ENCODE measurements around the gene SRC. TPM values are rescaled to one million over a fixed set of nuclear protein-coding genes. Genes with fewer than 3 reads are reported as not detected.

Gene SRC
- total RNA-seq, 2 donors from 2014 or later = 75.6 to 109 TPM

GRCh38 chr20:37417617-37418467 lies 71.9 kb downstream of the SRC start:
- H3K9ac ChIP-seq (ENCODE audit: extremely low read depth, low read length, poor library complexity, severe bottlenecking) = no peak overlapping the region
- Mint-ChIP-seq H3K27me3 (ENCODE audit: insufficient read depth) (peaks cover 16% of the 10 kb centered on the region), H3K4me1 (peaks cover 22% of the 10 kb centered on the region), H3K27ac (no peak overlapping the region), H3K36me3 (ENCODE audit: low read depth) (no peaks in the 10 kb centered on the region), H3K4me3 (no peak overlapping the region), H3K9me3 (no peaks in the 10 kb centered on the region)
- H3K9me3 ChIP-seq (ENCODE audit: control insufficient read depth, low read length) = no peaks in the 10 kb centered on the region
- H3K4me1 ChIP-seq (ENCODE audit: control insufficient read depth, insufficient read depth, low read length) = no peaks in the 10 kb centered on the region
- 72 to 80% methylated on average over 8 to 22 of the region's 22 CpGs for WGBS, 2 experiments (ENCODE audit: insufficient coverage in 1 of 2, insufficient read length in 1 of 2)
- DNase-seq = peak; percentile 60
- TF ChIP-seq CTCF (conservative IDR thresholded peaks at IDR 0.05) = no peak
- no peak overlapping the region for H3K27ac ChIP-seq (ENCODE audit: low read depth, low read length)
- no peaks in the 10 kb centered on the region for H3K36me3 ChIP-seq (ENCODE audit: control insufficient read depth, insufficient read depth, low read length)
- H3K27me3 ChIP-seq (ENCODE audit: control insufficient read depth, insufficient read depth, low read length, poor library complexity, severe bottlenecking) = peaks cover 10% of the 10 kb centered on the region
- no peak overlapping the region for H3K4me3 ChIP-seq (ENCODE audit: low read length)

GRCh38 chr20:37418591-37419109 lies 72.7 kb downstream of the SRC start:
- no peak overlapping the region for H3K27ac ChIP-seq (ENCODE audit: low read depth, low read length)
- H3K4me1 Mint-ChIP-seq = peaks cover 22% of the 10 kb centered on the region
- H3K9me3 ChIP-seq (ENCODE audit: control insufficient read depth, low read length) = no peaks in the 10 kb centered on the region
- H3K27ac Mint-ChIP-seq = no peak overlapping the region
- H3K27me3 ChIP-seq (ENCODE audit: control insufficient read depth, insufficient read depth, low read length, poor library complexity, severe bottlenecking) = peaks cover 6% of the 10 kb centered on the region
- H3K9ac ChIP-seq (ENCODE audit: extremely low read depth, low read length, poor library complexity, severe bottlenecking) = no peak overlapping the region
- H3K4me1 ChIP-seq (ENCODE audit: control insufficient read depth, insufficient read depth, low read length) = no peaks in the 10 kb centered on the region
- H3K36me3 Mint-ChIP-seq (ENCODE audit: low read depth) = no peaks in the 10 kb centered on the region
- no peaks in the 10 kb centered on the region for H3K9me3 Mint-ChIP-seq
- DNase-seq = no peak
- H3K4me3 Mint-ChIP-seq = no peak overlapping the region
- no peak overlapping the region for H3K4me3 ChIP-seq (ENCODE audit: low read length)
- peaks cover 16% of the 10 kb centered on the region for H3K27me3 Mint-ChIP-seq (ENCODE audit: insufficient read depth)
- TF ChIP-seq CTCF (conservative IDR thresholded peaks at IDR 0.05) = no peak
- no peaks in the 10 kb centered on the region for H3K36me3 ChIP-seq (ENCODE audit: control insufficient read depth, insufficient read depth, low read length)
- 83% methylated on average over 2 of the region's 2 CpGs; no CpG with 5 or more reads in 1 of the 2 experiments for WGBS, 2 experiments (ENCODE audit: insufficient coverage in 1 of 2, insufficient read length in 1 of 2)

GRCh38 chr20:37419307-37419706 lies 73.4 kb downstream of the SRC start:
- no peak overlapping the region for H3K9ac ChIP-seq (ENCODE audit: extremely low read depth, low read length, poor library complexity, severe bottlenecking)
- no peak overlapping the region for H3K4me3 Mint-ChIP-seq
- peaks cover 11% of the 10 kb centered on the region for H3K27me3 Mint-ChIP-seq (ENCODE audit: insufficient read depth)
- no peaks in the 10 kb centered on the region for H3K9me3 ChIP-seq (ENCODE audit: control insufficient read depth, low read length)
- peaks cover 22% of the 10 kb centered on the region for H3K4me1 Mint-ChIP-seq
- no peak overlapping the region for H3K27ac Mint-ChIP-seq
- peaks cover 3% of the 10 kb centered on the region for H3K27me3 ChIP-seq (ENCODE audit: control insufficient read depth, insufficient read depth, low read length, poor library complexity, severe bottlenecking)
- H3K27ac ChIP-seq (ENCODE audit: low read depth, low read length) = no peak overlapping the region
- H3K36me3 ChIP-seq (ENCODE audit: control insufficient read depth, insufficient read depth, low read length) = no peaks in the 10 kb centered on the region
- TF ChIP-seq CTCF (conservative IDR thresholded peaks at IDR 0.05) = no peak
- no peak overlapping the region for H3K4me3 ChIP-seq (ENCODE audit: low read length)
- no peaks in the 10 kb centered on the region for H3K4me1 ChIP-seq (ENCODE audit: control insufficient read depth, insufficient read depth, low read length)
- no peaks in the 10 kb centered on the region for H3K9me3 Mint-ChIP-seq
- H3K36me3 Mint-ChIP-seq (ENCODE audit: low read depth) = no peaks in the 10 kb centered on the region
- no peak for DNase-seq
- 95 to 100% methylated on average over 1 to 3 of the region's 3 CpGs for WGBS, 2 experiments (ENCODE audit: insufficient coverage in 1 of 2, insufficient read length in 1 of 2)
